ENCODE data around the gene KCND1.

- TF ChIP-seq CTCF (IDR thresholded peaks at IDR 0.05) (no peak), EP300 (IDR thresholded peaks at IDR 0.05) (no peak), POLR2A (IDR thresholded peaks at IDR 0.05) (no peak), POLR2AphosphoS5 (IDR thresholded peaks at IDR 0.05) (no peak)
Observed at GRCh38 chrX:48974033-48974432, 2.4 kb upstream of the KCND1 start.
